Type B pancreatic cell (in vitro differentiated cells): ENCODE data around the gene CD70. TPM values are rescaled to one million over a fixed set of nuclear protein-coding genes. Genes with fewer than 3 reads are reported as not detected.

Experiments
- total RNA-seq: library from RNA; stranded (reverse); gene quantifications from 2 replicates; pipeline ENCODE4 v1.2.1, GENCODE V29; 2021; ENCODE audit warnings: low replicate concordance

The CD70 gene
- total RNA-seq, 1 donor from 2014 or later: 1.0 TPM

Other genes with a start within 250 kb of the CD70 start
- 61.6 and 70.7 TPM in 2 replicates for gene CLPP, start 229.6 kb downstream of the CD70 start, total RNA-seq
- 53.2 and 71.0 TPM in 2 replicates for gene ALKBH7, start 218.4 kb downstream of the CD70 start, total RNA-seq
- 2.8 and 4.8 TPM in 2 replicates for gene PSPN, start 215.2 kb downstream of the CD70 start, total RNA-seq
- 63.3 and 72.4 TPM in 2 replicates for gene GTF2F1, start 198.0 kb downstream of the CD70 start, total RNA-seq
- gene KHSRP, start 166.3 kb downstream of the CD70 start, total RNA-seq: 336 and 414 TPM in 2 replicates
- gene SLC25A41, start 157.4 kb downstream of the CD70 start, total RNA-seq: 1.0 and 1.1 TPM in 2 replicates
- gene SLC25A23, start 131.4 kb downstream of the CD70 start, total RNA-seq: 67.5 and 86.6 TPM in 2 replicates
- gene CRB3, start 126.9 kb downstream of the CD70 start, total RNA-seq: 30.6 and 63.3 TPM in 2 replicates
- gene DENND1C, start 109.4 kb downstream of the CD70 start, total RNA-seq: 0.93 and 0.94 TPM in 2 replicates
- 6.8 and 10.9 TPM in 2 replicates for gene TUBB4A, start 88.8 kb downstream of the CD70 start, total RNA-seq
- 1.3 and 3.4 TPM in 2 replicates for gene TNFSF9, start 60.1 kb downstream of the CD70 start, total RNA-seq
- gene TNFSF14, start 79.0 kb upstream of the CD70 start, total RNA-seq: not detected in 2 replicates
- gene C3, start 129.5 kb upstream of the CD70 start, total RNA-seq: 8.2 and 14.2 TPM in 2 replicates
- 55.4 and 56.1 TPM in 2 replicates for gene GPR108, start 146.4 kb upstream of the CD70 start, total RNA-seq
- gene TRIP10, start 148.5 kb upstream of the CD70 start, total RNA-seq: 35.1 and 42.3 TPM in 2 replicates
- 17.4 and 47.5 TPM in 2 replicates for gene SH2D3A, start 176.3 kb upstream of the CD70 start, total RNA-seq
- gene VAV1, start 181.6 kb upstream of the CD70 start, total RNA-seq: not detected in 2 replicates